OCI-LY1 (cell line): Measurements from ENCODE around the gene EML5.

Experiments used
- CTCF ChIP-seq: fragments of 200-600 bp; sonication (generic), shearing (Covaris generic); IDR thresholded peaks from 2 replicates; pipeline ENCODE4 v1.5.1; 2017; ENCODE audit warnings: mild to moderate bottlenecking, antibody characterized with exemption, low read length, moderate library complexity, mixed read lengths
- EZH2 ChIP-seq: fragments of 200-600 bp; sonication (generic), shearing (Covaris generic); IDR thresholded peaks from 2 replicates; pipeline ENCODE4 v1.8.0; 2017; ENCODE audit warnings: borderline replicate concordance, mixed run types, mild to moderate bottlenecking, antibody characterized with exemption, low read length, moderate library complexity, mixed read lengths

GRCh38 chr14:88612981-88613380 is 179.8 kb downstream of the EML5 start:
- TF ChIP-seq CTCF: no peak
- no peak for TF ChIP-seq EZH2
